WTC11 (cell line): Measurements from ENCODE around the gene PPP1R27. TPM values are rescaled to one million over a fixed set of nuclear protein-coding genes. Genes with fewer than 3 reads are reported as not detected.

Experiments
- ATAC-seq: fragments of 200-7000 bp; cut with Tn5 transposase; 2 replicates; pipeline ENCODE4 v1.10.0; 2021; ENCODE audit warnings: mild to moderate bottlenecking, moderate library complexity
- CTCF ChIA-PET: fragments of 300-600 bp; sonication (Branson Sonifier 250); formaldehyde crosslinking; loops from one replicate; lab custom pipeline; 2021; ENCODE audit warnings: antibody characterized with exemption; lab: Charles Lee
- POLR2A ChIA-PET: fragments of 350-600 bp; sonication (Branson Sonifier 250); formaldehyde crosslinking; loops from one replicate; lab custom pipeline; 2021; ENCODE audit warnings: antibody characterized with exemption; lab: Charles Lee
- DNase-seq: peaks from one replicate; pipeline ENCODE4 v3.0.0; 2021; ENCODE audit warnings: low spot score
- H3K27ac Mint-ChIP-seq: 2 replicates; pipeline ENCODE4 v1.8.0; 2021; ENCODE audit warnings: mixed read lengths
- H3K27me3 Mint-ChIP-seq: 2 replicates; pipeline ENCODE4 v1.8.0; 2021; ENCODE audit warnings: low read depth, mild to moderate bottlenecking, moderate library complexity, mixed read lengths
- H3K36me3 Mint-ChIP-seq: 2 replicates; pipeline ENCODE4 v1.8.0; 2021; ENCODE audit warnings: mixed read lengths
- H3K4me1 Mint-ChIP-seq: 2 replicates; pipeline ENCODE4 v1.8.0; 2022; ENCODE audit warnings: mixed read lengths
- H3K4me3 Mint-ChIP-seq: 2 replicates; pipeline ENCODE4 v1.8.0; 2021; ENCODE audit warnings: mild to moderate bottlenecking, moderate library complexity, mixed read lengths
- H3K9me3 Mint-ChIP-seq: 2 replicates; pipeline ENCODE4 v1.8.0; 2021; ENCODE audit warnings: mixed read lengths
- CREM ChIP-seq: sonication (generic); formaldehyde crosslinking; IDR thresholded peaks from 2 replicates; pipeline ENCODE4 v1.8.1; 2022; ENCODE audit warnings: mild to moderate bottlenecking, missing genetic modification reagents, moderate library complexity
- E2F1 ChIP-seq: sonication (generic); formaldehyde crosslinking; IDR thresholded peaks from 2 replicates; pipeline ENCODE4 v1.8.0; 2022; ENCODE audit warnings: mild to moderate bottlenecking, missing genetic modification reagents
- E2F4 ChIP-seq: sonication (generic); formaldehyde crosslinking; IDR thresholded peaks from 2 replicates; pipeline ENCODE4 v1.8.1; 2022; ENCODE audit warnings: low read depth, mild to moderate bottlenecking, moderate library complexity, missing genetic modification reagents, borderline replicate concordance
- FOXJ3 ChIP-seq: sonication (generic); formaldehyde crosslinking; IDR thresholded peaks from 2 replicates; pipeline ENCODE4 v1.9.0; 2021; ENCODE audit warnings: missing genetic modification reagents, mild to moderate bottlenecking, borderline replicate concordance
- GTF2I ChIP-seq: fragments of 250-450 bp; sonication (Bioruptor Pico); conservative IDR thresholded peaks from 2 replicates; pipeline ENCODE4 v1.4.0; 2021; ENCODE audit warnings: mild to moderate bottlenecking
- NFATC4 ChIP-seq: fragments of 250-450 bp; sonication (Bioruptor Pico); IDR thresholded peaks from 2 replicates; pipeline ENCODE4 v1.9.0; 2021; ENCODE audit warnings: mild to moderate bottlenecking
- NR3C1 ChIP-seq: sonication (generic); formaldehyde crosslinking; conservative IDR thresholded peaks from 2 replicates; pipeline ENCODE4 v1.8.1; 2023; ENCODE audit warnings: low read depth, mild to moderate bottlenecking, missing genetic modification reagents
- SP1 ChIP-seq: sonication (generic); formaldehyde crosslinking; conservative IDR thresholded peaks from 2 replicates; pipeline ENCODE4 v1.8.1; 2022; ENCODE audit warnings: missing genetic modification reagents
- STAT6 ChIP-seq: sonication (generic); formaldehyde crosslinking; conservative IDR thresholded peaks from 2 replicates; pipeline ENCODE4 v1.8.1; 2023; ENCODE audit warnings: mild to moderate bottlenecking, low read depth, missing genetic modification reagents, moderate library complexity
- TCF7 ChIP-seq: sonication (generic); formaldehyde crosslinking; IDR thresholded peaks from 2 replicates; pipeline ENCODE4 v1.8.0; 2022; ENCODE audit warnings: mild to moderate bottlenecking, low read depth, missing genetic modification reagents, moderate library complexity
- TEAD1 ChIP-seq: sonication (generic); formaldehyde crosslinking; IDR thresholded peaks from 2 replicates; pipeline ENCODE4 v1.8.0; 2022; ENCODE audit warnings: mild to moderate bottlenecking, missing genetic modification reagents
- ZNF423 ChIP-seq: fragments of 250-450 bp; sonication (Bioruptor Pico); IDR thresholded peaks from 2 replicates; pipeline ENCODE4 v2.1.2; 2022; ENCODE audit warnings: mild to moderate bottlenecking, moderate library complexity
- ZNF532 ChIP-seq: fragments of 250-450 bp; sonication (Bioruptor Pico); IDR thresholded peaks from 2 replicates; pipeline ENCODE4 v1.9.0; 2021; ENCODE audit warnings: mild to moderate bottlenecking, borderline replicate concordance
- ZNF671 ChIP-seq: fragments of 250-450 bp; sonication (Bioruptor Pico); IDR thresholded peaks from 2 replicates; pipeline ENCODE4 v1.8.0; 2021; ENCODE audit warnings: mild to moderate bottlenecking
- total RNA-seq: library from RNA; stranded (reverse); gene quantifications from 3 replicates; pipeline ENCODE4 v1.2.3, GENCODE V29; 2021
- TF ChIP-seq, protein P1 (sequence below): sonication (generic); formaldehyde crosslinking; IDR thresholded peaks from 2 replicates; pipeline ENCODE4 v1.8.1; 2022; ENCODE audit warnings: mild to moderate bottlenecking, moderate library complexity, missing genetic modification reagents
- TF ChIP-seq, protein P2 (sequence below): sonication (generic); formaldehyde crosslinking; IDR thresholded peaks from 2 replicates; pipeline ENCODE4 v1.8.0; 2022; ENCODE audit warnings: mild to moderate bottlenecking, missing genetic modification reagents
- TF ChIP-seq, protein P3 (sequence below): sonication (generic); formaldehyde crosslinking; IDR thresholded peaks from 2 replicates; pipeline ENCODE4 v1.8.1; 2022; ENCODE audit warnings: low read depth, missing genetic modification reagents, borderline replicate concordance
- TF ChIP-seq, protein P4 (sequence below): sonication (generic); formaldehyde crosslinking; IDR thresholded peaks from 2 replicates; pipeline ENCODE4 v1.8.1; 2023; ENCODE audit warnings: mild to moderate bottlenecking, missing genetic modification reagents, borderline replicate concordance

PPP1R27 gene
- total RNA-seq, 1 experiment from 2014 or later: not detected

GRCh38 chr17:81810892-81811704 is 23.8 kb downstream of the PPP1R27 start:
- ATAC-seq: no peak
- POLR2A ChIA-PET: no interaction called here
- Mint-ChIP-seq H3K27me3 (peaks cover 11% of the 10 kb centered on the region), H3K27ac (no peak overlapping the region), H3K4me1 (no peaks in the 10 kb centered on the region), H3K36me3 (no peaks in the 10 kb centered on the region), H3K9me3 (no peaks in the 10 kb centered on the region), H3K4me3 (no peak overlapping the region)
- CTCF ChIA-PET: interaction anchor here (0.7 to 2.0 kb wide), 2 partner anchors 44 to 58 kb away, joined by 3 to 5 read pairs; no protein-coding TSS in a partner anchor
- TF ChIP-seq NR3C1 (CRISPR knock-in tag) (no peak), ZNF423 (CRISPR knock-in tag) (no peak), NFATC4 (CRISPR knock-in tag) (no peak), E2F1 (CRISPR knock-in tag) (no peak), FOXJ3 (CRISPR knock-in tag) (no peak), TEAD1 (CRISPR knock-in tag) (no peak), E2F4 (no peak), ZNF532 (CRISPR knock-in tag) (no peak), TCF7 (CRISPR knock-in tag) (no peak), ZNF671 (CRISPR knock-in tag) (no peak), SP1 (CRISPR knock-in tag) (no peak), STAT6 (CRISPR knock-in tag) (no peak), GTF2I (no peak), CREM (no peak)
- TF ChIP-seq, protein P1, sequence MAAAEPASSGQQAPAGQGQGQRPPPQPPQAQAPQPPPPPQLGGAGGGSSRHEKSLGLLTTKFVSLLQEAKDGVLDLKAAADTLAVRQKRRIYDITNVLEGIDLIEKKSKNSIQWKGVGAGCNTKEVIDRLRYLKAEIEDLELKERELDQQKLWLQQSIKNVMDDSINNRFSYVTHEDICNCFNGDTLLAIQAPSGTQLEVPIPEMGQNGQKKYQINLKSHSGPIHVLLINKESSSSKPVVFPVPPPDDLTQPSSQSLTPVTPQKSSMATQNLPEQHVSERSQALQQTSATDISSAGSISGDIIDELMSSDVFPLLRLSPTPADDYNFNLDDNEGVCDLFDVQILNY (CRISPR knock-in tag): no peak
- TF ChIP-seq, protein P2, sequence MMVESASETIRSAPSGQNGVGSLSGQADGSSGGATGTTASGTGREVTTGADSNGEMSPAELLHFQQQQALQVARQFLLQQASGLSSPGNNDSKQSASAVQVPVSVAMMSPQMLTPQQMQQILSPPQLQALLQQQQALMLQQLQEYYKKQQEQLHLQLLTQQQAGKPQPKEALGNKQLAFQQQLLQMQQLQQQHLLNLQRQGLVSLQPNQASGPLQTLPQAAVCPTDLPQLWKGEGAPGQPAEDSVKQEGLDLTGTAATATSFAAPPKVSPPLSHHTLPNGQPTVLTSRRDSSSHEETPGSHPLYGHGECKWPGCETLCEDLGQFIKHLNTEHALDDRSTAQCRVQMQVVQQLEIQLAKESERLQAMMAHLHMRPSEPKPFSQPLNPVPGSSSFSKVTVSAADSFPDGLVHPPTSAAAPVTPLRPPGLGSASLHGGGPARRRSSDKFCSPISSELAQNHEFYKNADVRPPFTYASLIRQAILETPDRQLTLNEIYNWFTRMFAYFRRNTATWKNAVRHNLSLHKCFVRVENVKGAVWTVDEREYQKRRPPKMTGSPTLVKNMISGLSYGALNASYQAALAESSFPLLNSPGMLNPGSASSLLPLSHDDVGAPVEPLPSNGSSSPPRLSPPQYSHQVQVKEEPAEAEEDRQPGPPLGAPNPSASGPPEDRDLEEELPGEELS (CRISPR knock-in tag): no peak
- TF ChIP-seq, protein P3, sequence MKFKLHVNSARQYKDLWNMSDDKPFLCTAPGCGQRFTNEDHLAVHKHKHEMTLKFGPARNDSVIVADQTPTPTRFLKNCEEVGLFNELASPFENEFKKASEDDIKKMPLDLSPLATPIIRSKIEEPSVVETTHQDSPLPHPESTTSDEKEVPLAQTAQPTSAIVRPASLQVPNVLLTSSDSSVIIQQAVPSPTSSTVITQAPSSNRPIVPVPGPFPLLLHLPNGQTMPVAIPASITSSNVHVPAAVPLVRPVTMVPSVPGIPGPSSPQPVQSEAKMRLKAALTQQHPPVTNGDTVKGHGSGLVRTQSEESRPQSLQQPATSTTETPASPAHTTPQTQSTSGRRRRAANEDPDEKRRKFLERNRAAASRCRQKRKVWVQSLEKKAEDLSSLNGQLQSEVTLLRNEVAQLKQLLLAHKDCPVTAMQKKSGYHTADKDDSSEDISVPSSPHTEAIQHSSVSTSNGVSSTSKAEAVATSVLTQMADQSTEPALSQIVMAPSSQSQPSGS (CRISPR knock-in tag): no peak
- TF ChIP-seq, protein P4, sequence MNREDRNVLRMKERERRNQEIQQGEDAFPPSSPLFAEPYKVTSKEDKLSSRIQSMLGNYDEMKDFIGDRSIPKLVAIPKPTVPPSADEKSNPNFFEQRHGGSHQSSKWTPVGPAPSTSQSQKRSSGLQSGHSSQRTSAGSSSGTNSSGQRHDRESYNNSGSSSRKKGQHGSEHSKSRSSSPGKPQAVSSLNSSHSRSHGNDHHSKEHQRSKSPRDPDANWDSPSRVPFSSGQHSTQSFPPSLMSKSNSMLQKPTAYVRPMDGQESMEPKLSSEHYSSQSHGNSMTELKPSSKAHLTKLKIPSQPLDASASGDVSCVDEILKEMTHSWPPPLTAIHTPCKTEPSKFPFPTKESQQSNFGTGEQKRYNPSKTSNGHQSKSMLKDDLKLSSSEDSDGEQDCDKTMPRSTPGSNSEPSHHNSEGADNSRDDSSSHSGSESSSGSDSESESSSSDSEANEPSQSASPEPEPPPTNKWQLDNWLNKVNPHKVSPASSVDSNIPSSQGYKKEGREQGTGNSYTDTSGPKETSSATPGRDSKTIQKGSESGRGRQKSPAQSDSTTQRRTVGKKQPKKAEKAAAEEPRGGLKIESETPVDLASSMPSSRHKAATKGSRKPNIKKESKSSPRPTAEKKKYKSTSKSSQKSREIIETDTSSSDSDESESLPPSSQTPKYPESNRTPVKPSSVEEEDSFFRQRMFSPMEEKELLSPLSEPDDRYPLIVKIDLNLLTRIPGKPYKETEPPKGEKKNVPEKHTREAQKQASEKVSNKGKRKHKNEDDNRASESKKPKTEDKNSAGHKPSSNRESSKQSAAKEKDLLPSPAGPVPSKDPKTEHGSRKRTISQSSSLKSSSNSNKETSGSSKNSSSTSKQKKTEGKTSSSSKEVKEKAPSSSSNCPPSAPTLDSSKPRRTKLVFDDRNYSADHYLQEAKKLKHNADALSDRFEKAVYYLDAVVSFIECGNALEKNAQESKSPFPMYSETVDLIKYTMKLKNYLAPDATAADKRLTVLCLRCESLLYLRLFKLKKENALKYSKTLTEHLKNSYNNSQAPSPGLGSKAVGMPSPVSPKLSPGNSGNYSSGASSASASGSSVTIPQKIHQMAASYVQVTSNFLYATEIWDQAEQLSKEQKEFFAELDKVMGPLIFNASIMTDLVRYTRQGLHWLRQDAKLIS (CRISPR knock-in tag): no peak
- DNase-seq: no peak
